Suprapubic skin (tissue), 3 donors: ENCODE measurements around the gene KRTAP24-1.

ENCODE experiments used
- POLR2AphosphoS5 ChIP-seq, 3 donors: sonication (generic); formaldehyde crosslinking; IDR thresholded peaks; one replicate each; pipeline ENCODE4 v1.6.1; 2017; ENCODE audit warnings: antibody characterized with exemption in 3 of 3
- TF ChIP-seq, protein P1 (sequence below), 2 donors: fragments of 200-600 bp in 1 of 2; fragments of 450-650 bp in 1 of 2; sonication (generic) in 1 of 2; IDR thresholded peaks; one replicate each; pipeline ENCODE4 v1.5.1; 2016 to 2019; ENCODE audit warnings: antibody characterized with exemption in 2 of 2, mild to moderate bottlenecking in 1 of 2, moderate library complexity in 1 of 2

DNA sequence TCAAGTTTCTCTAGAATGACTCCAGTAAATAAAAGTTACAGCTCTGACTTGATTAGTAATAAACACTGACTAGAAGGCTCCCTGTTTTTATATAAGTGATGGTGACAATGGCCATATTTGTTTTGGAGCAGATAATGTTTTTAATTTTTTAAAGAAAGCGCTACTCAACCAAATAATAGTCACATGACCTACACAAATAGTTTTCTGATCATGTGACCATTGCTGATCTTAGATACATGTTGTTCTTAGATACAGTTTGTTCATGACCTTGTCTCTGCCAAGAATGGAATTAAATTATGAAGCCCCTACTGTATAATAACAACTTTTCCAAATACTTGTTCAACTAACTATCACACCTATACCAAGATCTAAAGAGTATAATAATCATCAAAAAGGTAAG lies 44.6 kb downstream of the KRTAP24-1 start:
- TF ChIP-seq POLR2AphosphoS5 (IDR thresholded peaks at IDR 0.05) = no peak
- TF ChIP-seq, protein P1, sequence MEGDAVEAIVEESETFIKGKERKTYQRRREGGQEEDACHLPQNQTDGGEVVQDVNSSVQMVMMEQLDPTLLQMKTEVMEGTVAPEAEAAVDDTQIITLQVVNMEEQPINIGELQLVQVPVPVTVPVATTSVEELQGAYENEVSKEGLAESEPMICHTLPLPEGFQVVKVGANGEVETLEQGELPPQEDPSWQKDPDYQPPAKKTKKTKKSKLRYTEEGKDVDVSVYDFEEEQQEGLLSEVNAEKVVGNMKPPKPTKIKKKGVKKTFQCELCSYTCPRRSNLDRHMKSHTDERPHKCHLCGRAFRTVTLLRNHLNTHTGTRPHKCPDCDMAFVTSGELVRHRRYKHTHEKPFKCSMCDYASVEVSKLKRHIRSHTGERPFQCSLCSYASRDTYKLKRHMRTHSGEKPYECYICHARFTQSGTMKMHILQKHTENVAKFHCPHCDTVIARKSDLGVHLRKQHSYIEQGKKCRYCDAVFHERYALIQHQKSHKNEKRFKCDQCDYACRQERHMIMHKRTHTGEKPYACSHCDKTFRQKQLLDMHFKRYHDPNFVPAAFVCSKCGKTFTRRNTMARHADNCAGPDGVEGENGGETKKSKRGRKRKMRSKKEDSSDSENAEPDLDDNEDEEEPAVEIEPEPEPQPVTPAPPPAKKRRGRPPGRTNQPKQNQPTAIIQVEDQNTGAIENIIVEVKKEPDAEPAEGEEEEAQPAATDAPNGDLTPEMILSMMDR (IDR thresholded peaks at IDR 0.05) = no peak
